ENCODE data around the gene ZNF425.

DNA sequence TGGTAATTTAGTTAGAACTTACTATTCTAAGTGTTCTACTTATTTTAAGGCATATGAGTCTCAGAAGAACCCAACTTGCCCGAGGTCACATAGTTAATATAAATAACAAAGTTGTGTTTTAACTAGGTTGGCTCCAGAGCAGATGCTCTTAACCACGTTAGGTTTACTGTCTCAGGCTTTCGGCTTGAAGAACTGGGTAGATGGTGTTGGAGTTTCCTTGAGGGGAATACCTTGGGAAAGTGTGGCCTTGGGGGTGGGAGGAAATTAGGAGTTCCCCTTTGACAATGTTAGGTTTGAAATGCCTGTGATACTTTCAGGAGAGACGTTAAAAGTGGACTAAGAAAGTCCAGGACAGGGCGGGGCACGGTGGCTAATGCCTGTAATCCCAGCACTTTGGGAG, 30.8 kb upstream of the ZNF425 start:
- TF ChIP-seq, protein P1, sequence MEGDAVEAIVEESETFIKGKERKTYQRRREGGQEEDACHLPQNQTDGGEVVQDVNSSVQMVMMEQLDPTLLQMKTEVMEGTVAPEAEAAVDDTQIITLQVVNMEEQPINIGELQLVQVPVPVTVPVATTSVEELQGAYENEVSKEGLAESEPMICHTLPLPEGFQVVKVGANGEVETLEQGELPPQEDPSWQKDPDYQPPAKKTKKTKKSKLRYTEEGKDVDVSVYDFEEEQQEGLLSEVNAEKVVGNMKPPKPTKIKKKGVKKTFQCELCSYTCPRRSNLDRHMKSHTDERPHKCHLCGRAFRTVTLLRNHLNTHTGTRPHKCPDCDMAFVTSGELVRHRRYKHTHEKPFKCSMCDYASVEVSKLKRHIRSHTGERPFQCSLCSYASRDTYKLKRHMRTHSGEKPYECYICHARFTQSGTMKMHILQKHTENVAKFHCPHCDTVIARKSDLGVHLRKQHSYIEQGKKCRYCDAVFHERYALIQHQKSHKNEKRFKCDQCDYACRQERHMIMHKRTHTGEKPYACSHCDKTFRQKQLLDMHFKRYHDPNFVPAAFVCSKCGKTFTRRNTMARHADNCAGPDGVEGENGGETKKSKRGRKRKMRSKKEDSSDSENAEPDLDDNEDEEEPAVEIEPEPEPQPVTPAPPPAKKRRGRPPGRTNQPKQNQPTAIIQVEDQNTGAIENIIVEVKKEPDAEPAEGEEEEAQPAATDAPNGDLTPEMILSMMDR (conservative IDR thresholded peaks at IDR 0.05; ENCODE audit: low read length): no peak
- no peak for TF ChIP-seq EZH2phosphoT487 (IDR thresholded peaks at IDR 0.05; ENCODE audit: borderline replicate concordance)
